Ishikawa (cell line): Measurements from ENCODE around the gene BDH1.

Source experiments
- CEBPB ChIP-seq: IDR thresholded peaks from 2 replicates; pipeline ENCODE4 v1.6.1; 2012
- CREB1 ChIP-seq: IDR thresholded peaks from 2 replicates; pipeline ENCODE4 v1.6.1; 2012; ENCODE audit warnings: low read depth
- EGR1 ChIP-seq: IDR thresholded peaks from 2 replicates; pipeline ENCODE4 v1.6.1; 2012
- EP300 ChIP-seq: IDR thresholded peaks from 2 replicates; pipeline ENCODE4 v1.6.1; 2012; ENCODE audit warnings: borderline replicate concordance
- FOXM1 ChIP-seq: IDR thresholded peaks from 2 replicates; pipeline ENCODE4 v1.6.1; 2012; ENCODE audit warnings: low read depth, borderline replicate concordance
- NFIC ChIP-seq: IDR thresholded peaks from 2 replicates; pipeline ENCODE4 v1.6.1; 2012
- RAD21 ChIP-seq: IDR thresholded peaks from 2 replicates; pipeline ENCODE4 v1.6.1; 2012; ENCODE audit warnings: low read depth
- TAF1 ChIP-seq: IDR thresholded peaks from 2 replicates; pipeline ENCODE4 v1.6.1; 2012; ENCODE audit warnings: low read depth, mild to moderate bottlenecking
- TCF12 ChIP-seq: IDR thresholded peaks from 2 replicates; pipeline ENCODE4 v1.6.1; 2012; ENCODE audit warnings: low read depth
- TEAD4 ChIP-seq: IDR thresholded peaks from 2 replicates; pipeline ENCODE4 v1.6.1; 2012
- YY1 ChIP-seq: IDR thresholded peaks from 2 replicates; pipeline ENCODE4 v1.6.1; 2012; ENCODE audit warnings: low read depth
- ZBTB7A ChIP-seq: IDR thresholded peaks from 2 replicates; pipeline ENCODE4 v1.6.1; 2012; ENCODE audit warnings: low read depth
- TF ChIP-seq, protein P1 (sequence below): IDR thresholded peaks from 2 replicates; pipeline ENCODE4 v1.6.1; 2012; ENCODE audit warnings: low read depth, mild to moderate bottlenecking
- TF ChIP-seq, protein P2 (sequence below): IDR thresholded peaks from 2 replicates; pipeline ENCODE4 v1.6.1; 2012
- TF ChIP-seq, protein P3 (sequence below): IDR thresholded peaks from 2 replicates; pipeline ENCODE4 v1.6.1; 2012

The BDH1 gene

DNA sequence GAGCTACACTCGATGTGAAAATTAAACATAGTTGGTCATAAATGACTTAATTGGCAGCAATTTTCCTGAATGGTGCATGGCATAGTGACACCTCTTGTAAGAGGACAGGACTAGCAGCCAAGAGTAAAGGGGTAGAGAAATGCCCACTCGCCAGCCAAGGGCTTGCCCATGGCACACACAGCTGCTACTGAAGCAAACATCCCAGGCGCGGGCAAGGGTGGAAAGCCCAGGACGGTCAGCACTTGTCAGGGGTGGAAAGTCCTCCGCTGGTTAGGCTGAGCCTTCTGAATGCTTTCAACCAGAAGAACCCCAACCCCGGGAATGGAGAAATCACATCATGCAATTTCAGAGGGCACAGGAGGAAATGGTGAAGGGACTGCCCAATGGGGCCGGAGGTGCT lies 31.6 kb downstream of the BDH1 start:
- TF ChIP-seq, protein P1, sequence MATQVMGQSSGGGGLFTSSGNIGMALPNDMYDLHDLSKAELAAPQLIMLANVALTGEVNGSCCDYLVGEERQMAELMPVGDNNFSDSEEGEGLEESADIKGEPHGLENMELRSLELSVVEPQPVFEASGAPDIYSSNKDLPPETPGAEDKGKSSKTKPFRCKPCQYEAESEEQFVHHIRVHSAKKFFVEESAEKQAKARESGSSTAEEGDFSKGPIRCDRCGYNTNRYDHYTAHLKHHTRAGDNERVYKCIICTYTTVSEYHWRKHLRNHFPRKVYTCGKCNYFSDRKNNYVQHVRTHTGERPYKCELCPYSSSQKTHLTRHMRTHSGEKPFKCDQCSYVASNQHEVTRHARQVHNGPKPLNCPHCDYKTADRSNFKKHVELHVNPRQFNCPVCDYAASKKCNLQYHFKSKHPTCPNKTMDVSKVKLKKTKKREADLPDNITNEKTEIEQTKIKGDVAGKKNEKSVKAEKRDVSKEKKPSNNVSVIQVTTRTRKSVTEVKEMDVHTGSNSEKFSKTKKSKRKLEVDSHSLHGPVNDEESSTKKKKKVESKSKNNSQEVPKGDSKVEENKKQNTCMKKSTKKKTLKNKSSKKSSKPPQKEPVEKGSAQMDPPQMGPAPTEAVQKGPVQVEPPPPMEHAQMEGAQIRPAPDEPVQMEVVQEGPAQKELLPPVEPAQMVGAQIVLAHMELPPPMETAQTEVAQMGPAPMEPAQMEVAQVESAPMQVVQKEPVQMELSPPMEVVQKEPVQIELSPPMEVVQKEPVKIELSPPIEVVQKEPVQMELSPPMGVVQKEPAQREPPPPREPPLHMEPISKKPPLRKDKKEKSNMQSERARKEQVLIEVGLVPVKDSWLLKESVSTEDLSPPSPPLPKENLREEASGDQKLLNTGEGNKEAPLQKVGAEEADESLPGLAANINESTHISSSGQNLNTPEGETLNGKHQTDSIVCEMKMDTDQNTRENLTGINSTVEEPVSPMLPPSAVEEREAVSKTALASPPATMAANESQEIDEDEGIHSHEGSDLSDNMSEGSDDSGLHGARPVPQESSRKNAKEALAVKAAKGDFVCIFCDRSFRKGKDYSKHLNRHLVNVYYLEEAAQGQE = no peak
- TF ChIP-seq, protein P2, sequence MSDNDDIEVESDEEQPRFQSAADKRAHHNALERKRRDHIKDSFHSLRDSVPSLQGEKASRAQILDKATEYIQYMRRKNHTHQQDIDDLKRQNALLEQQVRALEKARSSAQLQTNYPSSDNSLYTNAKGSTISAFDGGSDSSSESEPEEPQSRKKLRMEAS = no peak
- TF ChIP-seq RAD21 (no peak), CREB1 (no peak)

DNA sequence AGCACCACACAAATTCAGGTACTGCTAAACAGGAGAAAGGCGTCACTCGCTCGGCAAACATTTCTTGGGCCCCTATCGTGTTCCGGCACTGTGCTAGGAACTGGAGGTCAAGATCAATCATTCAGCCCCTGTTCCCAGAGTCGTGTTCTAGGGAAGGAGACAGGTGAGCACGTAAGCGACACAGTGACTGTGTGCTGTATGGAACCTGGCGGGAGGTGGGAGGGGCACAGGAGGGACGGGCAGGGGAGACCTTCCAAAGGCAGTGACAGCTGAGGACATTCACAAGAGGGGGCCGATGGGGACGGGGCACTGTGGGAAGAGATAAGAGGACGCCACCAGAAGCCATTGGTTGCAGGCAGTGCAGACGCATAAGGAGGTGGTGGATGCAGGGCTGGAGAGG lies 32.2 kb downstream of the BDH1 start:
- TF ChIP-seq, protein P2 = no peak
- no peak for TF ChIP-seq FOXM1
- TF ChIP-seq, protein P1 = no peak
- no peak for TF ChIP-seq YY1
- TF ChIP-seq NFIC = no peak
- no peak for TF ChIP-seq EGR1
- TF ChIP-seq CREB1 = no peak
- no peak for TF ChIP-seq RAD21
- TF ChIP-seq TCF12 = no peak
- no peak for TF ChIP-seq TAF1
- no peak for TF ChIP-seq CEBPB
- no peak for TF ChIP-seq ZBTB7A
- no peak for TF ChIP-seq TEAD4
- no peak for TF ChIP-seq EP300
- TF ChIP-seq, protein P3, sequence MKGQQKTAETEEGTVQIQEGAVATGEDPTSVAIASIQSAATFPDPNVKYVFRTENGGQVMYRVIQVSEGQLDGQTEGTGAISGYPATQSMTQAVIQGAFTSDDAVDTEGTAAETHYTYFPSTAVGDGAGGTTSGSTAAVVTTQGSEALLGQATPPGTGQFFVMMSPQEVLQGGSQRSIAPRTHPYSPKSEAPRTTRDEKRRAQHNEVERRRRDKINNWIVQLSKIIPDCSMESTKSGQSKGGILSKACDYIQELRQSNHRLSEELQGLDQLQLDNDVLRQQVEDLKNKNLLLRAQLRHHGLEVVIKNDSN = no peak

DNA sequence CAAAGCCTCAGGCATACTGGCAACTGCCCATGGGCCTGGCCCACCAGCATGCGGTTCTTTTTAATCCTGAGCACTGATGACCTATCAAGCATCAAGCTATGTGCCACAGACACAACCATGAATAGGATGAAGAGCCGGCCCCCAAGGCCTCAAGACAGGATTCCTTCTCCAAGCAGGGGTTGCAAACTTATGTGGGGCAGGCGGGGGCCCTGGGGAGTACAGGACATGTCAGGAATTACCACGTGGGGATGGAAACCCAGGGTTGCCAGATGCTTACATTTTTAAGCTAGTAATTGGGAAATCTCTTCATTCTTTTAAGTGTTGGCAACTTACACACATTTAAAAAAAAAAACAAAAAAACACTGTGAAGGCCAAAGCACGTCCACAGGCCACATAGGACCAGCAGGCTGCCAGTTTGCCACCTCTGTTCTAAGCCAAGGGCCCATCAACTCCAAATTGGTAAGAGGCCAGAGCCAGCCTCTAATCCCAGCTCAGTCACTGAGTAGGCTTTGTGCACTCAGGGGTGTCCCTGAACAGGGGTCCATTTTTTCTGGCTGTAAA lies 32.8 kb downstream of the BDH1 start:
- TF ChIP-seq TCF12 (no peak), FOXM1 (no peak), CEBPB (no peak), YY1 (no peak), RAD21 (no peak), ZBTB7A (no peak), NFIC (no peak)
- TF ChIP-seq, protein P3 = no peak
- TF ChIP-seq, protein P1 = no peak

DNA sequence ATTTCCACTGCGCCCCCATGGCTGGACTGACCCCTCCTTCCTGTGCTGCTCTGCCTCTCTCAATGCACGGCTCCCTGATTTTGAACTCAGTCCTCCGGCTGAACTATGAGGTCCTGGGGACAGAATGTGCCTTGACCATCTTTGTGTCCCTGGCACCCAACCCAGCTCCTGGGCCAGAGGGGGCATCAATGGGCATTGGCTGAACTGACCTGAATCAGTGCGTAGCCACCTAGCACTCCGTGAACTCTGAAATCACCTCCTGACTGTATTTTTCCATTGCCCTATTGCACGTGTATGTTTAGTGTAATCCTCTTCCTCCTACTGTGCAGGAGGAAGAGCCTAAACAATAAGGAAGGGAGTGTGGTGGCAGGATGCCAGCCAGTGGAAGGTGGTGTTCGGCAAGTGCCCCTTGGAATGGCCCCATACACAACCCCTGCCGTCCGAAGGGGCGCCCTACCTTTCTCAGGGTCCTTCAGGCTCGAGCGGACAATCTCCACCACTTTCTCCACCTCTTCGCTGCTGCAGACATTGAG lies 33.5 kb downstream of the BDH1 start:
- TF ChIP-seq YY1 (no peak), NFIC (peak; percentile 79), CREB1 (no peak), RAD21 (no peak), CEBPB (no peak), TAF1 (no peak), EP300 (peak; percentile 34; the same call in 1 of the 2 replicates), ZBTB7A (no peak), EGR1 (no peak)
- TF ChIP-seq, protein P1 = no peak
- TF ChIP-seq, protein P3 = no peak
- TF ChIP-seq, protein P2 = peak; percentile 64
